ENCODE measurements around the gene SYT12. TPM values are rescaled to one million over a fixed set of nuclear protein-coding genes. Genes with fewer than 3 reads are reported as not detected.

SYT12 gene
- total RNA-seq, 4 donors from 2014 or later, result 0.13 TPM; not detected in 3

DNA sequence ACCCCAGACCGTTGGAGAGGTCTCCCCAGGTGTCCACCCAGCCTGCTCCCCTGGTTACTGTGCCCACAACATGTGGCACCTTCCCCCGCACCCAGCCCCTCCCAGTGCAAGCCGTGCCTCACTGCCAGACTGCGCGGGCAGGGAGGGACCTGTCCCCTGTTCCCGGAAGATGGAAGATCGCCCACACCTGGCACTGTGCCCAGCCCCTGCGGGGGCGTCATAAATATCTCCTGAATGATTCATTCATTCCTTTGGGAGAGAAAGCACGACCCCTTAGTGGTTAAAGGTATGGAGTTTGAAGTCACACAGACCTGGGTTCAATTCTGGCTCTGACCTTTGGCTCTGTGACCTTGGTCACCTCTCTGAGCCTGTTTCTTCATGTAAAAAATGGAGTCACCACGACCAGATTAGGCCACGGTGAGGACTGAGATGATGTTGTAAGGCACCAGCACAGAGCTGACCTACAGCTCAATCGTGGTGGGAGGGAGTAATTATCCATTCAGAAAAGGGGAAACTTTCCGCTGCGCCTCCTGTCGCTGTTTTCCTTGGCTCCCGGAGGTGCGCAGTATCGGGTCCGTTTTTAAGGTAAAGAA, 497 bp upstream of the SYT12 start:
- WGBS, result 7% methylated on average over 13 of the region's 20 CpGs
- H3K27me3 ChIP-seq, result peaks cover 0 to 40% (median 12%) of the 10 kb centered on the region in 4 donors
- no peak overlapping the region for H3K27ac ChIP-seq (replicated peaks in 1 of 4)
- no peak for DNase-seq (ENCODE audit: extremely low spot score)
- intact Hi-C loops (cut with DNase I), result no loop called here
- H3K4me1 ChIP-seq, result peaks cover 13 to 20% (median 19%) of the 10 kb centered on the region in 4 donors
- TF ChIP-seq POLR2AphosphoS5 (IDR thresholded peaks at IDR 0.05) (no peak), EP300 (IDR thresholded peaks at IDR 0.05) (no peak), POLR2A (IDR thresholded peaks at IDR 0.05; ENCODE audit: low read depth) (no peak), CTCF (IDR thresholded peaks at IDR 0.05) (no peak)
- H3K4me3 ChIP-seq, result peak overlapping the region; percentile 47 to 58 (median 50)
- no peaks in the 10 kb centered on the region for H3K36me3 ChIP-seq
- H3K9me3 ChIP-seq, result no peaks in the 10 kb centered on the region

DNA sequence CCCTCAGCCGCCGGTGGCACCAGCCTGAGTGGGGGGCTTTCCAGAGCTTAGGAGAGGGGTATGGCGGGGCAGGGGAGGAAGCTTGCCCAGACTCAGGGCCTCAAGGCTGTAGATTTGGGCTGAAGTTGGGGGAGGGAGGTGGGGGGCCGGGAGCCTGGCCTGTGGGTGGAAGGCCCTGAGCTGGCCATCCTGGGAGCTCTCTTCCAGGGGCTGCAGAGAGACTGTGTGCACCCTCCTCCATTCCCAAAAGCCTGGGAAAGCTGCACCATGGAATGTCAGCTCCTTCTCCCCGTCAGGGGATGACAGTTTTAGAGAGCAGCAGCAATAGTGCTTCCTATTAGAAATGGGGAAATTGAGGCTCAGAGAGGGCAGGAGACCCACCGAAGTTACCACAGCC, 1.0 kb downstream of the SYT12 start:
- peaks cover 0 to 40% (median 12%) of the 10 kb centered on the region in 4 donors for H3K27me3 ChIP-seq
- H3K27ac ChIP-seq (replicated peaks in 1 of 4), result no peak overlapping the region
- TF ChIP-seq POLR2AphosphoS5 (IDR thresholded peaks at IDR 0.05), result no peak
- no peak for TF ChIP-seq POLR2A (IDR thresholded peaks at IDR 0.05; ENCODE audit: low read depth)
- no peak for TF ChIP-seq EP300 (IDR thresholded peaks at IDR 0.05)
- no peak for TF ChIP-seq CTCF (IDR thresholded peaks at IDR 0.05)
- H3K4me3 ChIP-seq, result peak overlapping the region; percentile 47 to 58 (median 50)
- no peak for DNase-seq (ENCODE audit: extremely low spot score)
- no peaks in the 10 kb centered on the region for H3K36me3 ChIP-seq
- 53% methylated on average over 3 of the region's 6 CpGs for WGBS
- peaks cover 13 to 20% (median 19%) of the 10 kb centered on the region in 4 donors for H3K4me1 ChIP-seq
- intact Hi-C loops (cut with DNase I), result no loop called here
- no peaks in the 10 kb centered on the region for H3K9me3 ChIP-seq

DNA sequence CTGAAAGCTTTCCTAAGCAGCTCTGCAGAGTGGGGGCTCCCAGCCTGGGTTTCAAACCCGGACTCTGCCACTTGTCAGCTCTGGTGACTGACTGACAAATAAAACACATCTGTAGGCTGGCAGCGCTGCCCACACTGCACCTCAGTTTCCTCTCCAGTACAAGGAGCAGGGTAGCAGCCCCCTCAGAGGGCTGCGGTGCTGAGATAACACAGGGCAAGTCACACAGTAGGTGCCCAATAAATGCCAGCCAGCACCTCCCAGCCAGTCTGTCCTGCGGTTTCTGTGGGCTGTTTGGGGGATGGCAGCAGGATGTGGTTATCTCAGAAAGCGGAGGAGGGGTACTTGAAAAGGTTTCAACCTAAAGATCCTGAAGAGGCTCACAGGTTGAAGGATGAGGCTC, 1.5 kb downstream of the SYT12 start:
- no peak for TF ChIP-seq POLR2A (IDR thresholded peaks at IDR 0.05; ENCODE audit: low read depth)
- TF ChIP-seq POLR2AphosphoS5 (IDR thresholded peaks at IDR 0.05), result no peak
- no peak for TF ChIP-seq CTCF (IDR thresholded peaks at IDR 0.05)
- no peak for DNase-seq (ENCODE audit: extremely low spot score)
- intact Hi-C loops (cut with DNase I), result no loop called here
- H3K9me3 ChIP-seq, result no peaks in the 10 kb centered on the region
- peaks cover 13 to 20% (median 19%) of the 10 kb centered on the region in 4 donors for H3K4me1 ChIP-seq
- WGBS, result 84% methylated on average over 5 of the region's 5 CpGs
- H3K27ac ChIP-seq (replicated peaks in 1 of 4), result no peak overlapping the region
- H3K4me3 ChIP-seq, result peak overlapping the region in 1 of 4 donors; percentile 52
- peaks cover 0 to 40% (median 12%) of the 10 kb centered on the region in 4 donors for H3K27me3 ChIP-seq
- H3K36me3 ChIP-seq, result no peaks in the 10 kb centered on the region

- TF ChIP-seq EP300 (IDR thresholded peaks at IDR 0.05), result no peak
- TF ChIP-seq POLR2A (IDR thresholded peaks at IDR 0.05; ENCODE audit: low read depth), result no peak
- no peak for TF ChIP-seq CTCF (IDR thresholded peaks at IDR 0.05)
- TF ChIP-seq POLR2AphosphoS5 (IDR thresholded peaks at IDR 0.05), result no peak
- no peak overlapping the region for H3K27ac ChIP-seq (replicated peaks in 1 of 4)
- DNase-seq (ENCODE audit: extremely low spot score), result no peak
- intact Hi-C loops (cut with DNase I), result no loop called here
- WGBS, result 100% methylated on average over 1 of the region's 1 CpG
- H3K9me3 ChIP-seq, result no peaks in the 10 kb centered on the region
- no peak overlapping the region for H3K4me3 ChIP-seq
- H3K27me3 ChIP-seq, result peaks cover 0 to 40% (median 12%) of the 10 kb centered on the region in 4 donors
- peaks cover 13 to 20% (median 19%) of the 10 kb centered on the region in 4 donors for H3K4me1 ChIP-seq
- H3K36me3 ChIP-seq, result no peaks in the 10 kb centered on the region
Measured at GRCh38 chr11:67024966-67025365, 2.0 kb downstream of the SYT12 start.

DNA sequence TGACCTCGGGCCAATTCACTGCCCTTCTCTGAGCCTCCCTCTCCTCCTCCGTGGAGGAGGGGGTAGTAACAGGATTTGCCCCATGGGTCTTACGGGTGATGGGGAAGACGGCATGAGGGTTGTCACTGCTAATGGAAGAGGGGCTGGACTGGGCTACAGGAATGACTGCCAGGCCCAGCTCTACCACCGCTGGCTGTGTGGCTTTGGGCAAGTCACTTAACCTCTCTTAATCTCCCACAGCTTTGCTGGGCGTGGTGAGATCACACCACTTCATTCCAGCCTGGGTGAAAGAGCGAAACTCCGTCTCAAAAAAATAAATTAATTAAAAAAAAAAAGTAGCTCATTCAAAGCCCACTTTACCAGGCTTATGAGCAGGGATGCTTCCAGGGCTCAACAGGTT, 2.8 kb downstream of the SYT12 start:
- peaks cover 0 to 40% (median 12%) of the 10 kb centered on the region in 4 donors for H3K27me3 ChIP-seq
- TF ChIP-seq CTCF (IDR thresholded peaks at IDR 0.05), result no peak
- TF ChIP-seq EP300 (IDR thresholded peaks at IDR 0.05), result no peak
- TF ChIP-seq POLR2A (IDR thresholded peaks at IDR 0.05; ENCODE audit: low read depth), result no peak
- TF ChIP-seq POLR2AphosphoS5 (IDR thresholded peaks at IDR 0.05), result no peak
- DNase-seq (ENCODE audit: extremely low spot score), result no peak
- H3K9me3 ChIP-seq, result no peaks in the 10 kb centered on the region
- WGBS, result 89% methylated on average over 8 of the region's 8 CpGs
- H3K4me1 ChIP-seq, result peaks cover 13 to 20% (median 19%) of the 10 kb centered on the region in 4 donors
- no peak overlapping the region for H3K4me3 ChIP-seq
- H3K36me3 ChIP-seq, result no peaks in the 10 kb centered on the region
- intact Hi-C loops (cut with DNase I), result no loop called here
- no peak overlapping the region for H3K27ac ChIP-seq (replicated peaks in 1 of 4)
